ENCODE measurements around the gene KIF3C. TPM values are rescaled to one million over a fixed set of nuclear protein-coding genes. Genes with fewer than 3 reads are reported as not detected.

The KIF3C gene
- total and polyA plus RNA-seq, 2 of the 4 experiments (the other 2 are of a cell fraction): 8.3 to 15.4 TPM

GRCh38 chr2:25933622-25934021, 48.7 kb downstream of the KIF3C start:
- Histone ChIP-seq H3K4me2 (ENCODE audit: low read depth, low read length) (no peak overlapping the region), H3K56ac (ENCODE audit: extremely low read depth, insufficient read depth, low read length) (no peak overlapping the region), H3K27me3 (ENCODE audit: control insufficient read depth, insufficient read depth, low read length) (no peaks in the 10 kb centered on the region), H2BK15ac (ENCODE audit: low read depth, low read length) (no peak overlapping the region), H3K9me1 (ENCODE audit: insufficient read depth, low read length) (no peaks in the 10 kb centered on the region), H3K14ac (replicated peaks; ENCODE audit: low read depth, low read length) (no peak overlapping the region), H3K36me3 (ENCODE audit: control insufficient read depth, insufficient read depth, low read length) (peaks cover 16% of the 10 kb centered on the region), H3K23ac (ENCODE audit: low read depth, low read length) (no peak overlapping the region), H2BK120ac (ENCODE audit: low read depth, low read length) (no peak overlapping the region), H3K4me3 (ENCODE audit: insufficient read depth, low read depth, low read length) (no peak overlapping the region), H3K9me3 (ENCODE audit: control insufficient read depth, insufficient read depth, low read length) (no peaks in the 10 kb centered on the region), H2AFZ (replicated peaks; ENCODE audit: low read length, poor library complexity) (no peak overlapping the region), H3K27ac (ENCODE audit: insufficient read depth, low read length) (no peak overlapping the region), H3K9ac (ENCODE audit: low read depth, low read length) (no peak overlapping the region), H3K4ac (ENCODE audit: low read depth, low read length) (no peak overlapping the region), H3K79me1 (ENCODE audit: low read depth in 1 of 2, low read length in 2 of 2) (no peaks in the 10 kb centered on the region), H4K5ac (ENCODE audit: low read depth, low read length) (no peak overlapping the region), H3K4me1 (ENCODE audit: control insufficient read depth, insufficient read depth, low read length) (no peaks in the 10 kb centered on the region), H3K18ac (ENCODE audit: low read depth, low read length) (no peak overlapping the region), H2AK9ac (replicated peaks; ENCODE audit: low read depth, low read length, poor library complexity) (no peak overlapping the region), H4K20me1 (ENCODE audit: insufficient read depth, low read length) (no peaks in the 10 kb centered on the region), H2AK5ac (ENCODE audit: low read depth, low read length) (no peak overlapping the region), H4K8ac (ENCODE audit: low read depth in 2 of 2, low read length in 2 of 2) (no peak overlapping the region), H2BK20ac (ENCODE audit: low read depth, low read length) (no peak overlapping the region), H2BK5ac (ENCODE audit: low read depth, low read length, poor library complexity, severe bottlenecking) (no peak overlapping the region), H4K91ac (ENCODE audit: insufficient read depth, low read depth, low read length) (no peak overlapping the region)
- TF ChIP-seq FOS (IDR thresholded peaks at IDR 0.05; ENCODE audit: low read depth, low read length) (no peak), CEBPB (IDR thresholded peaks at IDR 0.05; ENCODE audit: low read depth, low read length) (no peak)
- ATAC-seq (ENCODE audit: low read depth) (no peak), DNase-seq (no peak)
- BruUV-seq (replicated peaks): no TSS peak
- no CpG with 5 or more reads among the region's 2 CpGs for WGBS, 2 experiments (ENCODE audit: extremely low coverage in 2 of 2, insufficient read length in 1 of 2)
- dilution Hi-C loops (cut with HindIII; ENCODE audit: low sequenced_read_pairs, unreplicated experiment) (no loop called here), intact Hi-C loops (cut with micrococcal nuclease) (no loop called here), in situ Hi-C loops (cut with MboI; ENCODE audit: low sequenced_read_pairs) (no loop called here)
- ChIA-PET POLR2A (ENCODE audit: unreplicated experiment) (no interaction called here), CTCF (no interaction called here)

All from IMR-90 (cell line).